A549 treated with AZD2906 at 1 μM for 4 hours (cell line): Measurements from ENCODE around the gene BPIFB4. TPM values are rescaled to one million over a fixed set of nuclear protein-coding genes. Genes with fewer than 3 reads are reported as not detected.

Source experiments
- total RNA-seq: library from RNA; stranded (reverse); fragments of 200-300 nt; extraction: Qiagen RNA extraction; gene quantifications from 5 replicates; pipeline ENCODE4 v1.2.3, GENCODE V29; 2022

Gene BPIFB4
- not detected in 5 replicates for total RNA-seq

GRCh38 chr20:33079259-33079658, at the start of gene BPIFB4:
Gene BPIFB4 (plus strand): TSS chr20:33079643. CDS start chr20:33081527, 1,884 bp downstream.

GRCh38 chr20:33031531-33031930, 47.9 kb upstream of the BPIFB4 start, which contains the start of gene BPIFB6:
Gene BPIFB6 (plus strand): TSS chr20:33031648. CDS start chr20:33031648, 0 bp downstream.

GRCh38 chr20:33053291-33054106, 25.9 kb upstream of the BPIFB4 start, which contains the start of gene BPIFB3:
Gene BPIFB3 (plus strand): TSS chr20:33053903. CDS start chr20:33055436, 1,533 bp downstream.

Other genes with a start within 250 kb of the BPIFB4 start
- 0.01 TPM in 1 of 5 replicates, not detected in the others for gene EFCAB8, start 220.7 kb upstream of the BPIFB4 start, total RNA-seq
- gene SUN5, start 75.2 kb upstream of the BPIFB4 start, total RNA-seq = not detected in 5 replicates
- not detected in 5 replicates for gene BPIFB2, start 71.9 kb upstream of the BPIFB4 start, total RNA-seq
- not detected in 5 replicates for gene BPIFB6, start 48.0 kb upstream of the BPIFB4 start, total RNA-seq
- not detected in 5 replicates for gene BPIFB3, start 25.7 kb upstream of the BPIFB4 start, total RNA-seq
- gene BPIFA2, start 88.5 kb downstream of the BPIFB4 start, total RNA-seq = 0.11 TPM in 1 of 5 replicates, not detected in the others
- not detected in 5 replicates for gene BPIFA3, start 137.7 kb downstream of the BPIFB4 start, total RNA-seq
- gene BPIFA1, start 156.4 kb downstream of the BPIFB4 start, total RNA-seq = not detected in 5 replicates
- 0.03 to 0.15 TPM (median 0.07 TPM) in 5 replicates for gene BPIFB1, start 203.6 kb downstream of the BPIFB4 start, total RNA-seq